Astrocyte (in vitro differentiated cells and primary cell): ENCODE measurements around the gene EIF2B1.

ENCODE experiments used
- EZH2 ChIP-seq: IDR thresholded peaks from 2 replicates; pipeline ENCODE4 v1.6.1; 2012; ENCODE audit warnings: mild to moderate bottlenecking, low read length, inconsistent platforms; ENCODE audit not compliant: insufficient read depth
- TF ChIP-seq, protein P1 (sequence below): IDR thresholded peaks from 2 replicates; pipeline ENCODE4 v1.5.1; 2011; ENCODE audit warnings: low read depth, mild to moderate bottlenecking, inconsistent platforms, low read length, moderate library complexity; ENCODE audit not compliant: insufficient read depth

- TF ChIP-seq, protein P1, sequence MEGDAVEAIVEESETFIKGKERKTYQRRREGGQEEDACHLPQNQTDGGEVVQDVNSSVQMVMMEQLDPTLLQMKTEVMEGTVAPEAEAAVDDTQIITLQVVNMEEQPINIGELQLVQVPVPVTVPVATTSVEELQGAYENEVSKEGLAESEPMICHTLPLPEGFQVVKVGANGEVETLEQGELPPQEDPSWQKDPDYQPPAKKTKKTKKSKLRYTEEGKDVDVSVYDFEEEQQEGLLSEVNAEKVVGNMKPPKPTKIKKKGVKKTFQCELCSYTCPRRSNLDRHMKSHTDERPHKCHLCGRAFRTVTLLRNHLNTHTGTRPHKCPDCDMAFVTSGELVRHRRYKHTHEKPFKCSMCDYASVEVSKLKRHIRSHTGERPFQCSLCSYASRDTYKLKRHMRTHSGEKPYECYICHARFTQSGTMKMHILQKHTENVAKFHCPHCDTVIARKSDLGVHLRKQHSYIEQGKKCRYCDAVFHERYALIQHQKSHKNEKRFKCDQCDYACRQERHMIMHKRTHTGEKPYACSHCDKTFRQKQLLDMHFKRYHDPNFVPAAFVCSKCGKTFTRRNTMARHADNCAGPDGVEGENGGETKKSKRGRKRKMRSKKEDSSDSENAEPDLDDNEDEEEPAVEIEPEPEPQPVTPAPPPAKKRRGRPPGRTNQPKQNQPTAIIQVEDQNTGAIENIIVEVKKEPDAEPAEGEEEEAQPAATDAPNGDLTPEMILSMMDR: no peak
- TF ChIP-seq EZH2: no peak
Measured at GRCh38 chr12:123597100-123597499, 36.4 kb downstream of the EIF2B1 start.
